H1 (cell line): Measurements from ENCODE around the gene NAA38.

ENCODE experiments used
- CEBPB ChIP-seq: IDR thresholded peaks from 2 replicates; pipeline ENCODE4 v1.6.1; 2012; ENCODE audit warnings: low read depth, low read length
- CTCF ChIP-seq, 3 experiments: IDR thresholded peaks; 1 replicate in 2 of 3; 2 replicates in 1 of 3; pipeline versions ENCODE4 v1.5.1 to v1.6.1; 2011; ENCODE audit warnings: low read length in 3 of 3, mild to moderate bottlenecking in 3 of 3, inconsistent platforms in 2 of 3, low read depth in 1 of 3, moderate library complexity in 1 of 3; ENCODE audit not compliant: insufficient read depth in 1 of 3; ENCODE audit errors: control extremely low read depth in 1 of 3
- EP300 ChIP-seq, 2 experiments: IDR thresholded peaks; 1 replicate in 1 of 2; 2 replicates in 1 of 2; pipeline ENCODE4 v1.6.1; 2011 to 2012; ENCODE audit warnings: low read depth in 2 of 2, low read length in 2 of 2, mild to moderate bottlenecking in 2 of 2, borderline replicate concordance in 1 of 2, inconsistent platforms in 1 of 2, moderate library complexity in 1 of 2
- EZH2 ChIP-seq: fragments of 200-600 bp; sonication (generic); IDR thresholded peaks from 2 replicates; pipeline ENCODE4 v1.7.1; 2012; ENCODE audit warnings: low read depth, mild to moderate bottlenecking, moderate library complexity, low read length, inconsistent platforms; ENCODE audit not compliant: severe bottlenecking
- GTF2F1 ChIP-seq: IDR thresholded peaks from 2 replicates; pipeline ENCODE4 v1.6.1; 2012; ENCODE audit warnings: low read depth, low read length, improper control_type of control experiment, borderline replicate concordance
- JUN ChIP-seq: IDR thresholded peaks from 2 replicates; pipeline ENCODE4 v1.6.1; 2011; ENCODE audit warnings: low read depth, mild to moderate bottlenecking, improper control_type of control experiment, low read length
- KDM4A ChIP-seq: IDR thresholded peaks from one replicate; pipeline ENCODE4 v1.7.1; 2012; ENCODE audit warnings: low read depth, mild to moderate bottlenecking, moderate library complexity, low read length, inconsistent platforms; ENCODE audit not compliant: severe bottlenecking
- PHF8 ChIP-seq: fragments of 200-600 bp; sonication (generic); conservative IDR thresholded peaks from 2 replicates; pipeline ENCODE4 v1.7.1; 2012; ENCODE audit warnings: low read depth, mild to moderate bottlenecking, inconsistent platforms, low read length, moderate library complexity
- POLR2A ChIP-seq, 2 experiments: IDR thresholded peaks; 1 replicate in 1 of 2; 2 replicates in 1 of 2; pipeline ENCODE4 v1.6.1; 2011; ENCODE audit warnings: low read depth in 2 of 2, low read length in 2 of 2, mild to moderate bottlenecking in 2 of 2; ENCODE audit errors: control extremely low read depth in 1 of 2
- POLR2AphosphoS5 ChIP-seq: IDR thresholded peaks from 2 replicates; pipeline ENCODE4 v1.6.1; 2011; ENCODE audit warnings: low read depth, low read length
- SIN3A ChIP-seq, 2 experiments: IDR thresholded peaks in 1 of 2; conservative IDR thresholded peaks in 1 of 2; 2 replicates each; pipeline ENCODE4 v1.6.1; 2011 to 2012; ENCODE audit warnings: low read length in 2 of 2, improper control_type of control experiment in 1 of 2, low read depth in 1 of 2, mild to moderate bottlenecking in 1 of 2
- SRF ChIP-seq: IDR thresholded peaks from 2 replicates; pipeline ENCODE4 v1.6.1; 2011; ENCODE audit warnings: mild to moderate bottlenecking, low read depth, low read length, moderate library complexity
- TAF1 ChIP-seq: IDR thresholded peaks from 2 replicates; pipeline ENCODE4 v1.6.1; 2011; ENCODE audit warnings: mild to moderate bottlenecking, low read depth, low read length
- YY1 ChIP-seq: IDR thresholded peaks from 2 replicates; pipeline ENCODE4 v1.6.1; 2011; ENCODE audit warnings: low read depth, mild to moderate bottlenecking, low read length

GRCh38 chr17:7858522-7858810, 1.1 kb upstream of the NAA38 start:
- TF ChIP-seq POLR2A (IDR thresholded peaks at IDR 0.05; ENCODE audit: control extremely low read depth in 1 of 2, low read depth in 2 of 2, low read length in 2 of 2), result no peak
- no peak for TF ChIP-seq SRF
- TF ChIP-seq CEBPB, result no peak
- peak in 2 of 3 experiments; percentile 33 to 45; a peak in 3 of 4 replicates for TF ChIP-seq CTCF (IDR thresholded peaks at IDR 0.05; ENCODE audit: control extremely low read depth in 1 of 3, insufficient read depth in 1 of 3, low read depth in 1 of 3, low read length in 3 of 3)
- no peak for TF ChIP-seq EZH2
- TF ChIP-seq EP300 (IDR thresholded peaks at IDR 0.05; ENCODE audit: borderline replicate concordance in 1 of 2, low read depth in 2 of 2, low read length in 2 of 2), result no peak
- no peak for TF ChIP-seq POLR2AphosphoS5
- TF ChIP-seq SIN3A (conservative IDR thresholded peaks at IDR 0.05 in 1 of 2, IDR thresholded peaks at IDR 0.05 in 1 of 2; ENCODE audit: low read depth in 1 of 2, low read length in 2 of 2), result no peak
- no peak for TF ChIP-seq JUN
- TF ChIP-seq TAF1, result no peak
- TF ChIP-seq GTF2F1, result no peak
- TF ChIP-seq PHF8, result no peak
- TF ChIP-seq YY1, result peak; percentile 64; the same call in 1 of the 2 replicates
- TF ChIP-seq KDM4A, result no peak
